OCI-LY7 (cell line): ENCODE results near the gene RNF220.
"Not testable (repeated sequence)": the region's sequence is repeated elsewhere in the genome, so short reads cannot be mapped to it uniquely, and the experiment has no call there.

Source experiments
- EZH2phosphoT487 ChIP-seq: fragments of 200-600 bp; sonication (generic); IDR thresholded peaks from 2 replicates; pipeline ENCODE4 v1.6.1; 2018; ENCODE audit warnings: low read depth, borderline replicate concordance, mild to moderate bottlenecking, mixed run types, antibody characterized with exemption, low read length, moderate library complexity, mixed read lengths
- TF ChIP-seq, protein P1 (sequence below): fragments of 200-600 bp; sonication (generic); conservative IDR thresholded peaks from 2 replicates; pipeline ENCODE4 v1.5.1; 2014; ENCODE audit warnings: mild to moderate bottlenecking, antibody characterized with exemption, low read length, moderate library complexity, mixed read lengths

DNA sequence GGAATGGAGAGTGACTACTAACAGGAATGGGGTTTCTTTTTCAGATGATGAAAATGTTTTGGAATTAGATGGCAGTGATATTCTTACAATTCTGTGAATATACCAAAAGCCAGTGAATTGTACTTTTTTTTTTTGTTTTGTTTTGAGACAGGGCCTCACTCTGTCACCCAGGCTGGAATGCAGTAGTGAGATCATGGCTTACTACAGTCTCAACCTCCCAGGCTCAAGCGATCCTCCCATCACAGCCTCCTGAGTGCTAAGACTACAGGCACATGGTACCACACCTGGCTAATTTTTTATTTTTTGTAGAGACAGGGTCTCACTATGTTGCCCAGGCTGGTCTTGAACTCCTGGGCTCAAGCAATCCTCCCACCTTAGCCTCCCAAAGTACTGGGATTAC lies 261.7 kb downstream of the RNF220 start:
- TF ChIP-seq, protein P1, sequence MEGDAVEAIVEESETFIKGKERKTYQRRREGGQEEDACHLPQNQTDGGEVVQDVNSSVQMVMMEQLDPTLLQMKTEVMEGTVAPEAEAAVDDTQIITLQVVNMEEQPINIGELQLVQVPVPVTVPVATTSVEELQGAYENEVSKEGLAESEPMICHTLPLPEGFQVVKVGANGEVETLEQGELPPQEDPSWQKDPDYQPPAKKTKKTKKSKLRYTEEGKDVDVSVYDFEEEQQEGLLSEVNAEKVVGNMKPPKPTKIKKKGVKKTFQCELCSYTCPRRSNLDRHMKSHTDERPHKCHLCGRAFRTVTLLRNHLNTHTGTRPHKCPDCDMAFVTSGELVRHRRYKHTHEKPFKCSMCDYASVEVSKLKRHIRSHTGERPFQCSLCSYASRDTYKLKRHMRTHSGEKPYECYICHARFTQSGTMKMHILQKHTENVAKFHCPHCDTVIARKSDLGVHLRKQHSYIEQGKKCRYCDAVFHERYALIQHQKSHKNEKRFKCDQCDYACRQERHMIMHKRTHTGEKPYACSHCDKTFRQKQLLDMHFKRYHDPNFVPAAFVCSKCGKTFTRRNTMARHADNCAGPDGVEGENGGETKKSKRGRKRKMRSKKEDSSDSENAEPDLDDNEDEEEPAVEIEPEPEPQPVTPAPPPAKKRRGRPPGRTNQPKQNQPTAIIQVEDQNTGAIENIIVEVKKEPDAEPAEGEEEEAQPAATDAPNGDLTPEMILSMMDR: not testable (repeated sequence)
- TF ChIP-seq EZH2phosphoT487: not testable (repeated sequence)
